Thyroid gland (tissue), 4 donors: ENCODE data around the gene PSMB3. TPM values are rescaled to one million over a fixed set of nuclear protein-coding genes. Genes with fewer than 3 reads are reported as not detected.

Experiments used
- DNase-seq, 2 donors: peaks; one replicate each; pipeline ENCODE4 v3.0.0-alpha.2; 2019
- H3K27ac ChIP-seq, 3 donors: fragments of 200-600 bp; sonication (generic); 1 replicate in 2 of 3; 2 replicates in 1 of 3; pipeline ENCODE4 v1.5.1; 2016 to 2019; ENCODE audit warnings: mild to moderate bottlenecking in 1 of 3, moderate library complexity in 1 of 3
- H3K27me3 ChIP-seq: fragments of 200-600 bp; sonication (generic); one replicate; pipeline ENCODE4 v1.5.1; 2019
- H3K36me3 ChIP-seq, 2 donors: fragments of 200-600 bp; sonication (generic); one replicate each; pipeline ENCODE4 v1.5.1; 2016 to 2019
- H3K4me1 ChIP-seq, 2 donors: fragments of 200-600 bp; sonication (generic); one replicate each; pipeline ENCODE4 v1.5.1; 2017 to 2019
- H3K4me3 ChIP-seq, 3 donors: fragments of 200-600 bp; sonication (generic); replicated peaks in 1 of 3; 1 replicate in 2 of 3; 2 replicates in 1 of 3; pipeline ENCODE4 v1.5.1; 2016; ENCODE audit warnings: mild to moderate bottlenecking in 1 of 3
- H3K9me3 ChIP-seq: fragments of 200-600 bp; sonication (generic); one replicate; pipeline ENCODE4 v1.5.1; 2017
- POLR2A ChIP-seq, 2 donors: fragments of 450-650 bp; IDR thresholded peaks; one replicate each; pipeline ENCODE4 v1.6.1; 2017; ENCODE audit warnings: antibody characterized with exemption in 2 of 2, mild to moderate bottlenecking in 2 of 2, moderate library complexity in 1 of 2
- WGBS, 2 donors: methylation state at CpG; one replicate each; pipeline ENCODE4 v1.1.5; 2017; 5-methylcytosine and 5-hydroxymethylcytosine counted together
- intact Hi-C: fragments of 100-400 bp; cut with DNase I; formaldehyde crosslinking; loops from one replicate; pipeline ENCODE4 v1.15.1; 2023
- total RNA-seq, 4 donors: library from RNA; depleted of rRNA; stranded (reverse); fragments of >200 nt; gene quantifications; one replicate each; pipeline ENCODE4 v1.2.3, GENCODE V29; 2016
- TF ChIP-seq, protein P1 (sequence below), 6 experiments: fragments of 200-600 bp in 3 of 6; fragments of 450-650 bp in 3 of 6; sonication (generic) in 3 of 6; IDR thresholded peaks; one replicate each; pipeline ENCODE4 v1.5.1; 2016 to 2019; ENCODE audit warnings: antibody characterized with exemption in 6 of 6, mild to moderate bottlenecking in 2 of 6, inconsistent platforms in 1 of 6, moderate library complexity in 1 of 6

PSMB3 gene
- total RNA-seq, 4 donors from 2014 or later: 135 to 256 (median 222) TPM

DNA sequence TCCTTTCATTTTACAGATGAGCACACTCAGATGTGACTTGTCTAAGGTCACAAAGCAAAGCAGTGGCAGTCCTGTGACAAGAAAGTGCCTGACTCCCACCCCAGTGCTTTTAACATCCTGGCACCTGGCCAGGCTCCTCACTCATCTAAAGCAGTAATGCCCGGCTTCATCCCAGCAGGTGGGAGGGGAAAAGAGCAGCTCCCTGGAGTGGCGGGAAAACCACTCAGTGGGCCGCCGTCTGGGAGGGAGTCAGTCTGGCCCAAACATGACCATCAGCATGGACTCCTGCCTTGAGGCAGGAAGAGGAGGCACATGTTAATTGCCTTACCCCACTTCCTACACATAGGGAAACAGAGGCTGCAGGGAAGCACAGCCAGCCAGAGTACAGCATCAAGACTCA is 7.0 kb upstream of the PSMB3 start:
- TF ChIP-seq, protein P1, sequence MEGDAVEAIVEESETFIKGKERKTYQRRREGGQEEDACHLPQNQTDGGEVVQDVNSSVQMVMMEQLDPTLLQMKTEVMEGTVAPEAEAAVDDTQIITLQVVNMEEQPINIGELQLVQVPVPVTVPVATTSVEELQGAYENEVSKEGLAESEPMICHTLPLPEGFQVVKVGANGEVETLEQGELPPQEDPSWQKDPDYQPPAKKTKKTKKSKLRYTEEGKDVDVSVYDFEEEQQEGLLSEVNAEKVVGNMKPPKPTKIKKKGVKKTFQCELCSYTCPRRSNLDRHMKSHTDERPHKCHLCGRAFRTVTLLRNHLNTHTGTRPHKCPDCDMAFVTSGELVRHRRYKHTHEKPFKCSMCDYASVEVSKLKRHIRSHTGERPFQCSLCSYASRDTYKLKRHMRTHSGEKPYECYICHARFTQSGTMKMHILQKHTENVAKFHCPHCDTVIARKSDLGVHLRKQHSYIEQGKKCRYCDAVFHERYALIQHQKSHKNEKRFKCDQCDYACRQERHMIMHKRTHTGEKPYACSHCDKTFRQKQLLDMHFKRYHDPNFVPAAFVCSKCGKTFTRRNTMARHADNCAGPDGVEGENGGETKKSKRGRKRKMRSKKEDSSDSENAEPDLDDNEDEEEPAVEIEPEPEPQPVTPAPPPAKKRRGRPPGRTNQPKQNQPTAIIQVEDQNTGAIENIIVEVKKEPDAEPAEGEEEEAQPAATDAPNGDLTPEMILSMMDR (IDR thresholded peaks at IDR 0.05): no peak
- no peak for TF ChIP-seq POLR2A (IDR thresholded peaks at IDR 0.05)
- intact Hi-C loops: no loop called here
- H3K36me3 ChIP-seq: no peaks in the 10 kb centered on the region
- H3K9me3 ChIP-seq: no peaks in the 10 kb centered on the region
- no peaks in the 10 kb centered on the region for H3K27me3 ChIP-seq
- WGBS, 2 donors: 37 to 46% methylated on average over 4 of the region's 4 CpGs
- peaks cover 53 to 65% of the 10 kb centered on the region in 2 donors for H3K4me1 ChIP-seq
- peak; percentile 67 for DNase-seq
- H3K27ac ChIP-seq: no peak overlapping the region
- H3K4me3 ChIP-seq: no peak overlapping the region

DNA sequence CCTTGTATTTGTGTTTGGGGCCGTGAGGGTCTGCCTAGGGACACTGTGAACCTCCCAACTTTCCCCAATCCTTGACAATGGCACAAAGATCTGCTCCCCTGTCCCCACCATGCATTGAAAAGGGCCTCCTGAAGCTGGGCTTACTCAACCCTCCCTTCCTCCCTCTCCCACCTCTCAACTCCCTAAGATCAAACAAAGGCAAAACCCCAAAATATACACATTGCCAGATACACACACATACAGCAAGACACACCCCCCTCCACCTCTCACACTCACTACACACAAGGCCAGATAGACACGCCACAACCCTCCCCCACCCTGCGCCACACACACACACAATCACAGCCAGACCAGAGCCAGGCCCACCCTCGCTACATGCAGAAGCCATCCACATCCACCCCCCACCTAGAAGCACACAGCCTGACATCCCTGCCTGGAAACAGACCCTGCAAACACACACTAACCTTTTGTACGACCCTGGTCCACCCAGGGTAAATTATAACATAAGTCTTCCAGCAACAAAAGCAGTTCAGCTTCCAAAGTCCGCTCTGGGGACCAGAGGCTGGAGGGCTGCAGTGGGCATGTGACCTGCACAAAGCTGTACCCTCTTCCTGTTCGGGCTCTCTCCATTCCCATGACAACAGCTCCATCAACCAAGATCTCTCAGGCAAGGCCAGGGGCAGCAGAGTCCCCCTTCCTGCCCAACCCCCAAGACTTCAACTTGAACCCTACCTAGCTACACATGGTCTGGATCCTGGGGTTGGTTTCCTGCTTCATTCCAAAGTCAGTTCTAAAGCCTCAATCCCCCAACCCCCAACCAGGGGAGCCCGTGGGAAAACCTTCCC is 6.3 kb upstream of the PSMB3 start:
- WGBS, 2 donors: 45 to 68% methylated on average over 7 of the region's 8 CpGs
- intact Hi-C loops: no loop called here

DNA sequence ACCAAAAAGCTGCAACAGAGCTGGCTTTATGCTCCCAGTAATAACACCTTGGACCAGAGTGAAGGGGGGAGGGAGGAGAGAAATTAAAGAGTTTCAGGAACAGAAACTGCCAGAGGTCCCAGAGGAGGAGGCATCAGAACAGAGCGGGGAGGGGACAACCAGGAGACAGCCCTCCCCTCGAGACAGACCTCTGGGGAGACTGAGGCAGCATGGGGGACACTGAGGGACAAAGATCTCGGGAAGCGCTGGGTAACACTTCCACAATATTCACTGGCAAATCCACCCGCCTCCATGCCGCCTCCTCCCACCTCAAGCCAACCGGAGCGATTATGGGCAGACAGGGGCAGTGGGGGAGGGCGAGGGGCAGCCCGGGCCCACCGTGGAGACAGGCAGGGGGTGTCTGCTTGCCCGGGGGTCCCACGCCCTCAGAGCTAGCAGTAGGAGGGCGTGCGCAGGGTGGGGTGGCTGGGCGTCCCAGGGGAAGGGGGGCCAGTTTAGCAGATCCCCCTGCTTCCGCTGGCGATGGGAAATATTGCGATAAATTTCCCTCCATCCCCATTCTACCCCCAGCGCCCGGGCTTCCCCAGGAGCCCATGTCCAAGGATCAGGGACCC is 5.6 kb upstream of the PSMB3 start:
- TF ChIP-seq POLR2A (IDR thresholded peaks at IDR 0.05): no peak
- TF ChIP-seq, protein P1 (IDR thresholded peaks at IDR 0.05): no peak
- no peaks in the 10 kb centered on the region for H3K9me3 ChIP-seq
- WGBS, 2 donors: 2 to 5% methylated on average over 7 to 18 of the region's 21 CpGs
- DNase-seq: peak; percentile 29 to 43
- H3K4me1 ChIP-seq: peaks cover 56 to 60% of the 10 kb centered on the region in 2 donors
- intact Hi-C loops: no loop called here
- peak overlapping the region; percentile 75 to 93 (median 80) for H3K27ac ChIP-seq
- no peaks in the 10 kb centered on the region for H3K27me3 ChIP-seq
- H3K36me3 ChIP-seq: no peaks in the 10 kb centered on the region
- peak overlapping the region; percentile 12 to 98 (median 86) for H3K4me3 ChIP-seq

More for the DNA sequence above, 6.3 kb upstream of the PSMB3 start:
- Histone ChIP-seq H3K4me1 (peaks cover 60 to 65% of the 10 kb centered on the region in 2 donors), H3K36me3 (no peaks in the 10 kb centered on the region), H3K4me3 (peak overlapping the region in 1 of 3 donors; percentile 86), H3K27ac (peak overlapping the region in 2 of 3 donors; percentile 75 to 93), H3K9me3 (no peaks in the 10 kb centered on the region), H3K27me3 (no peaks in the 10 kb centered on the region)
- DNase-seq: no peak
- TF ChIP-seq POLR2A (IDR thresholded peaks at IDR 0.05): no peak
- TF ChIP-seq, protein P1 (IDR thresholded peaks at IDR 0.05): no peak

DNA sequence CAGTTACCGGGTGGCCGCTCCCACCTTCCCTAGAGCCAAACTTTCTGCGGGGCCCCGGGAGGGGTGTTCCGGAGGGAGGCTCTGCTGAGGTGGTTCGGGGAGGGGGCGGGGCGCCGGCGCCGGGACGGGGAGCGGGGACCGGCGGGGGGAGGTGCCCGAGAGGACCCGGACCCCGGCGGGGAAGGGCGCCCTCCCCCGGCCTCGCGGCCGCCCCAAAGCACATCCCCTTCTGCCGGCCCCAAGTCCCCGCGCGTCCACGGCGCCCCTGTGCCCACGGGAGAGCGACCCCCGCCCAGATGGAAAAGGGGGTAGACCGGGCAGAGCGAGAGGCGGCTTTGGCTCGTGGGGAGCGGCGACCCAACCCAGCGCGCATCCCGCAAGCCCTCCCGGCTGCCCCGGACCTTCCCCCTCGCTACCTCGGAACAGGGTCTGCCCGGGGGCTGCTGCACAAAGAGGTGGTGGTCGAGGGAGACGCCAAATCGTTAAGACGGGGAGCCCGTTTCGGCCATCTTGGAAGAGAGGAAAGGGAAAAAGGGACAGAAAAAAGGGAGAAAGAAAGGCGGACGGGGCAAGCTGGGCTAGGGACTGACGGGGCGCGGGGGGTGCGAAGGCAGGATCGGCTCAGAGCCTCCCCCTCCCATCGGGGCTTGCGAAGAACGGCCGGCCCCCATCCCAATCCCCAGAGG is 4.9 kb upstream of the PSMB3 start:
- DNase-seq: peak; percentile 61 to 73
- Histone ChIP-seq H3K27ac (peak overlapping the region; percentile 75 to 93 (median 80)), H3K4me3 (peak overlapping the region; percentile 12 to 98 (median 86)), H3K36me3 (no peaks in the 10 kb centered on the region), H3K4me1 (peaks cover 49 to 53% of the 10 kb centered on the region in 2 donors), H3K27me3 (no peaks in the 10 kb centered on the region), H3K9me3 (no peaks in the 10 kb centered on the region)
- TF ChIP-seq, protein P1 (IDR thresholded peaks at IDR 0.05): peak in 1 of 6 experiments; percentile 5
- TF ChIP-seq POLR2A (IDR thresholded peaks at IDR 0.05): peak in 1 of 2 donors; percentile 29
- WGBS, 2 donors: 1% methylated on average over 21 to 61 of the region's 64 CpGs
- intact Hi-C loops: no loop called here
